ENCODE data around the gene ESPL1. TPM values are rescaled to one million over a fixed set of nuclear protein-coding genes. Genes with fewer than 3 reads are reported as not detected.

Gene ESPL1
- total RNA-seq (2022; extraction: Qiagen RNA extraction), result 14.1 to 24.7 TPM (median 21.8 TPM) in 5 replicates

DNA sequence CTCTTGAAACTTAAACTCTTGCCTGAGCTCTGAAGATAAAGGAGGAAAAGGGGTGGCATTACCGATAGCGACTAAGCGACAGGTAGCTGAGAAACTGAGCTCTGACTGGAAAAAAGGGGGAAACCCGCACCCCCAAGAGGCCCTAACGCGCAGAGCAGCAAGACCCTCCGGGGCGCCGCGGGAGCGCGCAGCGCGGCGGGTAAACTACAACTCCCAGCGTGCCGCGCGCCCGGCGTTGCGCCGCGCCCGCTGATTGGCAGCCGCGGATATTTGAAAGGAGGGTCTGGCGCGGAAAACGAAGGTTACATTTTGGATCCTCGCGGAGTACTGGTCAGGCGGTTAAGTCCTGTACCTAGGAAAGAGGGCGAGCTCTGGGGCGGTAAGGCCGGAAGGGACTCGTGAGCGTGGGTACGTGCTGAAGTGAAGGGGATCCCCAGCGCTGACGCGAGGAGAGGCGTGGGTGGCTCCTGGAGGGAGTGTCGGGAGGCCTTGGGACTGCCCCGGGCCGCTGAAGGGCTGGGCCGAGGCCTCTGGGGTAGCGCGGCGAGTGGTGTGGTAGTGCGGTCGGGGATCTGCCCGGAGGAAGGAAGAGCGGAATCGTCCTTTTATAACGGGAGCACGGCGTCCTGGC lies at the start of gene ESPL1:
Gene ESPL1, plus strand, starts transcription at position 301 of the 631 bp plus-strand sequence. CDS start 468 bp downstream, outside the sequence.

DNA sequence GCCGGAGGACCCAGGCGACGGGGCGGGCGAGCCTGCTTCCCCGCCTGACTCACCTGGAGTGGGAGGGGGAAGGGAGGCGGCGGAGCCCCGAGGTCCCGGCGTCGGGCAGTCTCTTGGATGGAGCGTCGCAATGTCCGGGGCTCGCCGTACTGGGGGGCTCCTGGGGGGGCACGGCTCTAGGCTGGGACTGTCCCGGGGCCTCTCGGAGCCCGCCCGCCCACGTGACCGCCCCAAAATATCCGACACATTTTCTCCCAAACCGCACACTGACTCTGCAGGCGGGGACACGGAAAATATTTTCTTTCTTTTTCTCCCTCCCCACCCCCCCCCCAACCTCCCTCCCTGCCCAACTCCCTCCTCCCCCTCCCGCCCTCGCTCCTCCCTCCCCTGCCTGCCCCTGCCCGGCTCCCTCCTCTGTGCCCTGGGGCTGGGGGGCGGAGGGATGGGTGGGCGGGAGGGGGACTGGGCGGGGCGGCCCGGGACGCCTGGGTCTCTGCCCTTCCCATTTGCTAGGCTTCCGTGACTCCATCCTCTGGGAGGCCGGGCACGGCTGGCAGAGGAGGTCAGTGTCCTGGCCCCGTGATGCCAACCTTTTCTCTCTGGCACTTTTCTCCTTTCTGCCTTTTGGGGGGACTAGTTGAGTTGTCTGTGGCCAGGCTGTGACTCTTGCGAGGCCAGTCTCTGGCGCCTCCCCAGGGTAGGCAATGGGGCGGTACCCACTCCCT lies 36.0 kb upstream of the ESPL1 start, which contains the start of gene RARG:
Gene RARG, minus strand, starts transcription at position 289 of the 725 bp plus-strand sequence. CDS start 4,664 bp downstream, outside the sequence.

DNA sequence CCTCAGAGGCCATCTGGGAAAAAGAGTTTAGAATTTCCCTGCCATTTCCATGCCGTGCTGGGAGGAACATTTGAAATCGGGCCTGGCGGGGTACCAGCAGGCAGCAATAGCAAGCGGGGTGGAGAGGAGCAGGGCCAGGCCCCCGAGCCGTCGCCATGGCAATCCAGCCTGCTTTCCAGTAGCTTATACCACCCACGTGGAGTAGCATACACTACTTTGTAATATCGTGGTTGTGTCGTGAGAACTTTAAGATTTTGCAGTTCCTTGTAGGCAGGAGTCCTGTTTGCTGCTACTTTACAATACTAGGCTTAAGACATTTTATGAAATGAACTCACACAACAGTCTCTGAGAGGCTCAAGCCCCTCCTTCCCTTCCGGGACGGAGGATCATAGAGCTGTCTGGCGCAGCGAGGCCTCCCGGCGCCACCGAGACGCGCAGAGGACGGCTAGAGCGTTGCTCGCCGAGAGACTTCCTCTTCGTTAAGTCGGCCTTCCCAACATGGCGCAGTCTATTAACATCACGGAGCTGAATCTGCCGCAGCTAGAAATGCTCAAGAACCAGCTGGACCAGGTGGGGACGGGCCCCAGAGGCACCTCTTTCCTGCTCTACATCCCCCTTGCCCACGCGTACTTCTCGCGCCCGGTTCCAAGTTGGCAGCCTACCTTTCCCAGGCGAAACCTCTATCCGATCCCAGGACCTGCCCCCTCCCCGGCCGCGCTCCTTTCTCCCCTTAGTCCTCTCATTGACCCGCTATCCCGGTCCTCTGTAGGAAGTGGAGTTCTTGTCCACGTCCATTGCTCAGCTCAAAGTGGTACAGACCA lies 27.2 kb downstream of the ESPL1 start, which contains the start of gene PFDN5:
Gene PFDN5, plus strand, starts transcription at position 473 of the 821 bp plus-strand sequence. Its CDS starts 26 bp downstream, at position 499.

DNA sequence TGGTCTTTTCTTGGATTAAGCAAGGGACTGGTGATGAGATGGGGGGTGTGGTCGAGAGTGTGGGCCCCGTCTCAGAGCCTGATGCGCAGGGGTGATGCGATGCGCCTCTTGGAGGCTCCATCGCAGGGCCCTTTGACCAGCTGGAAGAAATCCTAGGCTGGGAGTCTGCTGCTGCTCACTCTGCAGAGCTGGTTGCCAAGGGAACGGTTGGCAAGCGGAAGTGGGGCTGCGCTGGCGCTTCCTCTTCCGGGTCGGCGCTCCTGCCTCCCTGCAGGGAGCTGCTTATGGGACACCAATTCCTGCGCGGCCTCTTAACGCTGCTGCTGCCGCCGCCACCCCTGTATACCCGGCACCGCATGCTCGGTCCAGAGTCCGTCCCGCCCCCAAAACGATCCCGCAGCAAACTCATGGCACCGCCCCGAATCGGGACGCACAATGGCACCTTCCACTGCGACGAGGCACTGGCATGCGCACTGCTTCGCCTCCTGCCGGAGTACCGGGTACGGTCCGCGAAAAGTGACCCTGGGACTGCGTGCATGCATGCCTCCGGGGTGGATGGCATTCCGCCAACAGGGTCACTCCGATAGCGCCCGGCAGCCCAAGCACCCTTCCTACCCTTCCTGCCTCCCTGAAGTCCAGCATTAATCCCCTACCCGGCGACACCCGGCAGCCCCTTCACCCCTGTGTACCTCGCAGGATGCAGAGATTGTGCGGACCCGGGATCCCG lies 31.5 kb downstream of the ESPL1 start, which contains the start of gene MYG1:
Gene MYG1, plus strand, starts transcription at position 242 of the 727 bp plus-strand sequence. Its CDS starts 43 bp downstream, at position 285.

DNA sequence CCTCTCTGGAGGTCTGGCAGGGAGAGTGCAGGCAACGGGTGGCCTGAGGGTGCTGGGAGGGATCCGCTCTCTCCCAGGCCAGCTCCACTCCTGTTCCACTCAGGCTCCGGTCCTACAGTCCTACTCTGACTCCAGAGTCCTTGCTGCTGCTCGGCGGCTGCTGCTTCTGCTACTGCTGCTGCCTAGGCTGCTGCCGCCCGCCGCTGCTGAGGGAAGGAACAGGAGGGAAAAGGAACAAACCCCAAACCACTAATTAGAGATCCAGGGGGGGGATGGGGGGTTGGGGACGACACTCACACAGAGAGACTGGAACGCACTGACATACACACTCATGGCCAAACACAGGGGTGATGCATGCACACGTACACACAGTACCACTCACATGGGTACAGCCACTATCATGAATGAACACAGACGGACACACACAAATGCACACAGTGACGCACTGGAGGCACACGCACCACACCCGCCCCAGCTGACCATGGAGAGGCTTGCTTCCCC lies 68.1 kb downstream of the ESPL1 start, which contains the start of gene SP7:
Gene SP7, minus strand, starts transcription at position 174 of the 501 bp plus-strand sequence. CDS start 708 bp downstream, outside the sequence.

Other genes with a start within 250 kb of the ESPL1 start
- 29.0 to 75.3 TPM (median 67.4 TPM) in 5 replicates for gene TNS2, start 218.2 kb upstream of the ESPL1 start, total RNA-seq (2022; extraction: Qiagen RNA extraction)
- 31.9 to 38.0 TPM (median 36.8 TPM) in 5 replicates for gene SPRYD3, start 188.9 kb upstream of the ESPL1 start, total RNA-seq (2022; extraction: Qiagen RNA extraction)
- gene IGFBP6, start 170.6 kb upstream of the ESPL1 start, total RNA-seq (2022; extraction: Qiagen RNA extraction), result 171 to 218 TPM (median 205 TPM) in 5 replicates
- 0.17 to 0.27 TPM (median 0.26 TPM) in 5 replicates for gene SOAT2, start 164.8 kb upstream of the ESPL1 start, total RNA-seq (2022; extraction: Qiagen RNA extraction)
- 12.4 to 16.9 TPM (median 14.3 TPM) in 5 replicates for gene ZNF740, start 87.6 kb upstream of the ESPL1 start, total RNA-seq (2022; extraction: Qiagen RNA extraction)
- 4.1 to 8.3 TPM (median 7.0 TPM) in 5 replicates for gene CSAD, start 87.4 kb upstream of the ESPL1 start, total RNA-seq (2022; extraction: Qiagen RNA extraction)
- 0.14 to 0.36 TPM (median 0.28 TPM) in 5 replicates for gene ITGB7, start 61.0 kb upstream of the ESPL1 start, total RNA-seq (2022; extraction: Qiagen RNA extraction)
- gene RARG, start 36.1 kb upstream of the ESPL1 start, total RNA-seq (2022; extraction: Qiagen RNA extraction), result 17.9 to 23.5 TPM (median 23.2 TPM) in 5 replicates
- gene PFDN5, start 27.2 kb downstream of the ESPL1 start, total RNA-seq (2022; extraction: Qiagen RNA extraction), result 433 to 521 TPM (median 445 TPM) in 5 replicates
- 70.6 to 86.9 TPM (median 83.2 TPM) in 5 replicates for gene MYG1, start 31.4 kb downstream of the ESPL1 start, total RNA-seq (2022; extraction: Qiagen RNA extraction)
- 71.1 to 84.9 TPM (median 79.2 TPM) in 5 replicates for gene AAAS, start 53.3 kb downstream of the ESPL1 start, total RNA-seq (2022; extraction: Qiagen RNA extraction)
- gene SP7, start 68.1 kb downstream of the ESPL1 start, total RNA-seq (2022; extraction: Qiagen RNA extraction), result 0.02 TPM in 1 of 5 replicates, not detected in the others
- 17.9 to 30.9 TPM (median 26.5 TPM) in 5 replicates for gene SP1, start 111.9 kb downstream of the ESPL1 start, total RNA-seq (2022; extraction: Qiagen RNA extraction)
- gene AMHR2, start 155.6 kb downstream of the ESPL1 start, total RNA-seq (2022; extraction: Qiagen RNA extraction), result 0.54 to 1.0 TPM (median 0.87 TPM) in 5 replicates
- 259 to 339 TPM (median 309 TPM) in 5 replicates for gene PRR13, start 173.4 kb downstream of the ESPL1 start, total RNA-seq (2022; extraction: Qiagen RNA extraction)
- 586 to 707 TPM (median 684 TPM) in 5 replicates for gene PCBP2, start 183.8 kb downstream of the ESPL1 start, total RNA-seq (2022; extraction: Qiagen RNA extraction)
- 6.9 to 13.5 TPM (median 10.7 TPM) in 5 replicates for gene MAP3K12, start 231.2 kb downstream of the ESPL1 start, total RNA-seq (2022; extraction: Qiagen RNA extraction)
- gene TARBP2, start 233.0 kb downstream of the ESPL1 start, total RNA-seq (2022; extraction: Qiagen RNA extraction), result 41.3 to 53.0 TPM (median 46.1 TPM) in 5 replicates
- gene NPFF, start 239.2 kb downstream of the ESPL1 start, total RNA-seq (2022; extraction: Qiagen RNA extraction), result not detected in 5 replicates